ENCODE data around the gene MLIP.
"Not testable (repeated sequence)": the region's sequence is repeated elsewhere in the genome, so short reads cannot be mapped to it uniquely, and the experiment has no call there.

The MLIP gene, protein sequence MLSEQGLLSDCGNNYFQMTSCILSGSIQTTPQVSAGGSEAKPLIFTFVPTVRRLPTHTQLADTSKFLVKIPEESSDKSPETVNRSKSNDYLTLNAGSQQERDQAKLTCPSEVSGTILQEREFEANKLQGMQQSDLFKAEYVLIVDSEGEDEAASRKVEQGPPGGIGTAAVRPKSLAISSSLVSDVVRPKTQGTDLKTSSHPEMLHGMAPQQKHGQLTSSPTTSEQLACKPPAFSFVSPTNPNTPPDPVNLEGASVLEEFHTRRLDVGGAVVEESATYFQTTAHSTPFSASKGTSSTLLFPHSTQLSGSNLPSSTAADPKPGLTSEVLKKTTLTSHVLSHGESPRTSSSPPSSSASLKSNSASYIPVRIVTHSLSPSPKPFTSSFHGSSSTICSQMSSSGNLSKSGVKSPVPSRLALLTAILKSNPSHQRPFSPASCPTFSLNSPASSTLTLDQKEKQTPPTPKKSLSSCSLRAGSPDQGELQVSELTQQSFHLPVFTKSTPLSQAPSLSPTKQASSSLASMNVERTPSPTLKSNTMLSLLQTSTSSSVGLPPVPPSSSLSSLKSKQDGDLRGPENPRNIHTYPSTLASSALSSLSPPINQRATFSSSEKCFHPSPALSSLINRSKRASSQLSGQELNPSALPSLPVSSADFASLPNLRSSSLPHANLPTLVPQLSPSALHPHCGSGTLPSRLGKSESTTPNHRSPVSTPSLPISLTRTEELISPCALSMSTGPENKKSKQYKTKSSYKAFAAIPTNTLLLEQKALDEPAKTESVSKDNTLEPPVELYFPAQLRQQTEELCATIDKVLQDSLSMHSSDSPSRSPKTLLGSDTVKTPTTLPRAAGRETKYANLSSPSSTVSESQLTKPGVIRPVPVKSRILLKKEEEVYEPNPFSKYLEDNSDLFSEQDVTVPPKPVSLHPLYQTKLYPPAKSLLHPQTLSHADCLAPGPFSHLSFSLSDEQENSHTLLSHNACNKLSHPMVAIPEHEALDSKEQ

DNA sequence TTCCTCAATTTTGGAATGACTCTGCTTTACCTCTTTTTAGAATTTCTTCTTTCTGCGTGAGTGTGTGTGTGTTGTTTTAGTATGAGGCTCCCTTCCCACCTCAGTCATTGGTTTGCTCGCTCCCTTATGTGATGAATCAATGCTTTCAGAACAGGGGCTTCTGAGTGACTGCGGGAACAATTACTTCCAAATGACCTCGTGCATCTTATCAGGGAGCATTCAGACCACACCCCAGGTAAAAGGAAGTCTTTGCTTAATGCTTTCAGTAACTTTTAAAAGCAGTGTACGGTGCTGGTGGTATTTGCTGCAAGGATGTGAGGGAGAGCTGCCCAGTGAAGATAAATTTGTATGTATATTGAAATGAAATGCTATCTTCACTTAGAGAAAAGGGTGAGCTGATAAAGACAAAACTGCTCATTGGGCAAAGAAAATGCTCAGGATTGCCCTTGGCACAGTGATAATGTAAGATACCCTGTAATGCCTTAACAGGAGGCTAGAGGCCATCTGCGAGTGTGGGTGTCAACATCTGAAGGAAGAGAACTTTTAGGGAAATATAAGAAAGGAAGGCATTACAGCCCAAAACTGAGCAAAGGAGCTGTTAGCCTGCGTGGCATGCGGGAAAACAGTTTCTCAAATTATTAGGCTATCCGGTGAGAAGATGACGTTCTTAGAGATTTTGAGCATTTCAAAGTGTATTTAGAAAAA is at the start of gene MLIP:
TSS of gene MLIP (plus strand) at position 103 of the 705 bp plus-strand sequence. CDS start at position 140, 37 bp downstream.
- no peak for DNase-seq
- in situ Hi-C loops (cut with MboI; ENCODE audit: low pct_unique_long_range_greater_than_20kb, low sequenced_read_pairs): no loop called here

DNA sequence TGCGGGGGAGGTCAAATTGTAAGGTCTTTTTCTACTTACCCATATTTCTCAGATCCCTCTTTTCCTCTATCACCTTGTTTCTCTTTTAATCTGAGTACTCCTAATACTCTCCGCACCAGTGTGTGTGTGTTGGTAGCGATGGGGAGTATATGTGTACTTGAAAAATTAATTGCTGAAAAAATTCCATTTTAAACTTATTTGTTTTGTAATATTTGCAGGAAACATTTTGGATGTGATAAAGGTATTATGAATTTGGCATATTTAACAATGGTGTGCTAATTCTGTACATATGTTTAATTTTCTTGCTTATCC is 48.1 kb upstream of the MLIP start:
- in situ Hi-C loops (cut with MboI; ENCODE audit: low pct_unique_long_range_greater_than_20kb, low sequenced_read_pairs): no loop called here
- DNase-seq: no peak

DNA sequence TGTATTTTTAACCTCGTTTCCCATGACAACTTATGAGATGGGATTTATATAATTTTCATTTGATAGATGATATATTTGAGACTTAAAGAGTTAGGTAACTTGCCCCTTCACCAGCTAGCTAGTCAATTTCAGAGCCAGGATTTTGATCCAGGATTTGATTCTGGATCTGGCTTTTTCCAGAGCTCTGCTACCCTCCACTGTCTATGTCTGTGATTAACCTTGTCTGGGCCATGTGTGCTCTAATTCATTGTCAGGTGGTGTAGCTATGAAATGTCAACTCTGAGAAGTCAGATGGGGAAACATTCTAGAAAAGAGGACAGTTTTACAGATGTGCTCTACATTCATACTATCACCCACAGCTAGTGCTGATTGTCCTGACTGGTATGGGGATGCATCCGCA is 42.5 kb upstream of the MLIP start:
- in situ Hi-C loops (cut with MboI; ENCODE audit: low pct_unique_long_range_greater_than_20kb, low sequenced_read_pairs): no loop called here
- no peak for DNase-seq

DNA sequence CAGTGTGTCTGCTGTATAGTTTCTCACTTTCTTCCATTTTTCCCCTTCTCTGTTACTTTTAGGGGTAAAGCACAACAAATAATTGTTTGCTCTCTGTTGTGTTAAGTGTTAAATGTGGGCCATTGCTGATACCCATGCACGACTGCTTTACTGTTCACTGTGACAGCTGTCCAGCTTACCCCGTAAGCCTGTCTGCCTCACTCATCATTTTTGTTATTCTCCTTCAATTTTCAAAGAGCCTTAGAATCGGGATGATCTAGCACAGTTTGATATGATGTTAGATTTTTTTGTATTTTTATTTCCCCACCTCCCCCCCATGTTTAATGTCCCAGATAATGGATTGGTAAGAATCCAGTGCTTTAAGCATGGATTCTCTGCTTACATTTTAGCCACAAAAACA is 41.2 kb upstream of the MLIP start:
- in situ Hi-C loops (cut with MboI; ENCODE audit: low pct_unique_long_range_greater_than_20kb, low sequenced_read_pairs): no loop called here

DNA sequence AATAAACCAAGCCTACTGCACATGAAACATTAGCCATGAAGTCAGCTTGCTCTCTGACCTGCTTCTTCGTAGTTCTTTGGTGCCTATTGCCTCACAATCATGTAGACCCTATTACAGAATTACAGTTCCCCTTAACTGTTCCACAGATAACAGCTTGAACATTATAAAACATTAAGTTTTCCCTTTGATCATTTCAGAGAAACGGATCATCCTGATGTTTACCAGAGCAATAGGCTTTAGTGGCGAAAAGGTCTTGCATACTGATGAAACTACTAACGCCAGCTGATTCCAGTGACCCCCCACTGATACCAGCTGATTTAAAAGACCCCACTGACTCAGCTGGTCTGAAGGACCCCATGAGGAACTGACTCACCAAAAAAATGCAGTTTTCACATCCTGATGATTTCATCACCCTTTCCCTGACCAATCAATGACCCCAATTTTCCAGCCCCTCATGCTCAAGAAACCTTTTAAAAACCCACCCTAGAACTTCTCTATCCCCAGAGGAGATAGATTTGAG is 39.4 kb upstream of the MLIP start:
- in situ Hi-C loops (cut with MboI; ENCODE audit: low pct_unique_long_range_greater_than_20kb, low sequenced_read_pairs): no loop called here
- DNase-seq: no peak

More for the DNA sequence above, 41.2 kb upstream of the MLIP start:
- DNase-seq: no peak

DNA sequence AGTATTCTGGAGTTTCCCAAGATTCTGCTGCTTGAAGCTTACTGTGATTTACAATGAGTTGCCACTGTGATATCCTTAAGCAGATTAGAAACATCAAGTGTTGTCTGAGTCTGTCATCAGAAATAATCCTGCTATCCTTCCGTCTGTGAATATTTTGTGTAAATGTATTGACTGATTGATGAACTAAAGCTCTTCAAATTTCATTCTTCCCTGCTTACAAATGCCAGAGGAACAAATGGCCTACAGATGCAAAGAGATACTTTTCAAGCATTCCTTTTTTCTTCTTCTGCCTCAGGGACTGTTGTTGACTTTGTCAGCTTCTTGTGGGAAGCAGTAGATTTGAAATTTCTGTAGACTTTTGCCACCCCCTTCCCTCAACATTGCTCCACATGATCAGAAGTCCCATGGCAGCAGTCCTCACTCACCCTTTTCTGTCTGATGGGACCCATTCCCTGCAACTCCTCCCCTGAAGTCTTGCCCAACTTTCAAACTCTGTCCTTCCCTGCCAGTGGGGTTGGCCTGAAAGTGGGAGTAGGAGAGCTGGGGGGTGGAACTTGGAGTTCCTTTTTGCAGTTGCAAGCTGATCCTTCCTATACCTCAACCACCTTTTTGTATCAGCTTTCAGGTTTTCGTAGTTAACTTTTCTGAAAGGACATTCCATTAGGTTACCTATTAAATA is 38.5 kb upstream of the MLIP start:
- in situ Hi-C loops (cut with MboI; ENCODE audit: low pct_unique_long_range_greater_than_20kb, low sequenced_read_pairs): no loop called here

DNA sequence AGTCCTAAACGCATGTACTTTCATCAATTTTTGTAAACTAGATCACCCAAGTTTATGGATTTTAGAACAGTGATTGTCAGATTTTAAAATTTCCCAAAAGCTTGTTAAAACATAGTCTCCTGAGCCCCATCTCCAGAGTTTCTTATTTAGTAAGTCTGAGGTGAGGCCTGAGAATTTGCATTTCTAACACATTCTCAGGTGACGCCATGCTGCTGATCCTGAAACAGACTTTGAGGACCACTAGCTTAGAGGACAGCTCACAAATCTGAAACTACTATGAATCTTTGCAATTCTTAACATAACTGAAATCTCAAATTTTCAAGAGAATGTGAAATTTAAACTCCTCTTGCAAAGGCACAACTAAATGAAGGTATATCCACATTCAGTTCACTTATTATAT is 37.8 kb upstream of the MLIP start:
- DNase-seq: no peak
- in situ Hi-C loops (cut with MboI; ENCODE audit: low pct_unique_long_range_greater_than_20kb, low sequenced_read_pairs): no loop called here

More for the DNA sequence above, 38.5 kb upstream of the MLIP start:
- no peak for DNase-seq

DNA sequence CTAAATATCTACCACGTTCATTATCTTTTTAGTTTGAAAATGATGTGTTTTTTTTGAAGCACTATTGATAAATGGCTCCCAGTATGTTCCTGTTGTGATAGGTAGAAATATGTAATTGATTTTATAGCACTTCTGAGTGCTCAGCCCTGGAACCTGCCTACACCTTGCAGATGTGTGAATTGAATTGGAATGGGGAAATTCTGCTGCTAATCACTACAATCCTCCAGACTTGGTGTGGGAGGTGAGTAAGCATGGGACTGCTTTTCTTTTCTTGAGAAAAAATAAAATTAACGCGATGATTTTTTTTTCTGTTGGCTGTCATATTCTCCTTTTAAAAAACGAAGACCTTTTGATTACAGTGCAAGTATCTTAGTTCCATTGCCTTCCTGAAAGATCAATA is 37.1 kb upstream of the MLIP start:
- in situ Hi-C loops (cut with MboI; ENCODE audit: low pct_unique_long_range_greater_than_20kb, low sequenced_read_pairs): no loop called here
- no peak for DNase-seq

DNA sequence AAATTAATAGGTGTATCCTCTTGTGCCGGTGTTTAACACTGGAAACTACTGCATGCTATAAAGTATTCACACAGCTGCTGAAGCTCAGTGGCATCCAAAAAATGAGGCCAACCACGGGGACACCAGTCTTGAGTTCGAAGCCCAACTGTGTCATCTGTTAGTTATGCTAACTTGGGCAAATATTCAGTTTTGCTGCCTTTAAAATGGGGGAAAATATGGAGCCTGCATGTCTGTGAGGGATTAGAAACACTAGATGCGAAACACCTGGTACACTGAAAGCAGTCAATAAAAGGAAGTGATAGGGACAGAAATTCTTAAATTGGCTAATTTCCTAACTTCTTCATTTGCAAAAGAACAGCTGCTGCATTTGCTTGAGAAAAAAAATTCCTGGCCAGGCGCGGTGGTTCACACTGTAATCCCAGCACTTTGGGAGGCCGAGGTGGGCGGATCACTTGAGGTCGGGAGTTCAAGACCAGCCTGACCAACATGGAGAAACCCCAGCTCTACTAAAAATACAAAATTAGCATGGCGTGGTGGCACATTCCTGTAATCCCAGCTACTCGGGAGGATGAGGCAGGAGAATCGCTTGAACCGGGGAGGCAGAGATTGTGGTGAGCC is 36.6 kb upstream of the MLIP start:
- in situ Hi-C loops (cut with MboI; ENCODE audit: low pct_unique_long_range_greater_than_20kb, low sequenced_read_pairs): no loop called here
- DNase-seq: no peak

DNA sequence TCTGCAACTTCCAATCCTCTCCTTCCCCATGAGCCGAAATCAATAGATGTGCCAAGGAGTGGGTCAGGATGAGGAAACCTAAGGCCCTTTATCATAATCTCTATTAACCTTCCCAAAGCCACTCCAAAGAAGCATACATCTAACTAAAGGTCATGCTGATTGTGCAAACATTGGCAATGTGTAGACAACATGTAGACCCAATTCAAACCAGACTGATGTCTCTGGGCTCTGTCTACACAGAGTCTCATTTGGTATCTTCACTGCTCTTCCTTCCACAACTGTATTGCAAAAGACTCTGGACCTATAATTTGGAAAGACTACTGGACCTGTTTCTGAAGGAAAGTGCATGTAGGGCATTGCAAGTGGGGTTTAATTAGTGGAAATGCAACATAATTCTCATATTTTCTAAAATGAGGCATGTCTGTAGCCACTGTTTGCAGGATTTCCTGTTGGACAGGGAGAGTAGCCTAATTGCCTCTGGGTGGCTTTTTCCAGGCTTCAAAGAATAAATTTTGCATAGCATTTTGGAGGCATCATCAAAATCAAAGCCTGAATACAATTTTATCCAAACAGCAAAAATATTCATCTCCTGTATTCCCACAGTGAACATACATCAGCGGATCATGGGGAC is 35.0 kb upstream of the MLIP start:
- no peak for DNase-seq
- in situ Hi-C loops (cut with MboI; ENCODE audit: low pct_unique_long_range_greater_than_20kb, low sequenced_read_pairs): no loop called here

DNA sequence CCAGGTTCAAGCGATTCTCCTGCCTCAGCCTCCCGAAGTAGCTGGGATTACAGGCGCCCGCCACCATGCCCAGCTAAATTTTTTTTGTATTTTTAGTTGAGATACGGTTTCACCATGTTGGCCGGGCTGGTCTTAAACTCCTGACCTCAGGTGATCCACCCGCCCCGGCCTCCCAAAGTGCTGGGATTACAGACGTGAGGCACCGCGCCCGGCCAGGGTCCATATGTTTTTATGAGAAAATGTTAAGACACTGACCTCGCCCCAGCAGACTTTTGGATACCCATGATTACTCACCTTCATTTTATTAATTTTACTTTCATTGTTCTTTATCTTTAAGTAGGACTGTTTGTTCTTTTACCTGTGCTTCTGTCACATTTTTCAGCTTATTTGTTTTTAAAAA is 29.7 kb upstream of the MLIP start:
- DNase-seq; in situ Hi-C loops (cut with MboI; ENCODE audit: low pct_unique_long_range_greater_than_20kb, low sequenced_read_pairs): not testable (repeated sequence)

DNA sequence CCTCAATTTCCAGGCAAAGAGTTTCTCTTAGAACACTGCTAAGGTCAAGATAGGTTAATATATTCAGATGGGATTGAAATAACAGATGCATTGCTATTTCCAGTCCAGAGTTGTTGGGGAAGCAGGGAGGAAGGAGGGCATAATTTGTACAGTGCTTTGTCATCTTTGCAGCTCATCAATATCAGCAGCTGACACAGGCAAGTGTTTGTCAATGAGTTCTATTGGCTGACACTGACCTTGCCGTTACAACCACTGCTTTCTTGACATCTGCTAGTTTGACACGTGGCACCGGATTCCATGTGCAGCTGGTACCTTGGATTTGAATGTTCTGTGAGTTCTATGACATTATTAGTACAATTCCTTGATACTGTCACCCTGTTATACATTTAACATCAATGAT is 28.0 kb upstream of the MLIP start:
- no peak for DNase-seq
- in situ Hi-C loops (cut with MboI; ENCODE audit: low pct_unique_long_range_greater_than_20kb, low sequenced_read_pairs): no loop called here

DNA sequence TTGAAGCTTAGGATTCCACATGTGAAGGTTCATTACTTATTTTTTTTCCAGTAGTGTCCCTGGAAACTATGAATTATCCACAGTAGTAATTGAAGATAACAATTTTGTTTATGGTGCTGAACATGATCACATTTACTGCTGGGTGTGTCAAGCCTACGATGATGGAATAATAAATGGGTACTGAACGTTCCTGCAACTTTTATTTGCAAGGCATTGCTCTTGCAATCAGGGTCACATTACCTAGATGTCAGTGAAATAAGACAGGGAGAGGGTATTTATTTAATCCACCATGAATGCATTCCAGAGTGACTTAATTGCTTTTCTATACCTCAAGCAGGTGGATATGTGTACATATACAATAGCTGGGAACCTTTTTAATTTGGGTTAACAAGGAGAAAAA is 27.0 kb upstream of the MLIP start:
- no peak for DNase-seq
- in situ Hi-C loops (cut with MboI; ENCODE audit: low pct_unique_long_range_greater_than_20kb, low sequenced_read_pairs): no loop called here

DNA sequence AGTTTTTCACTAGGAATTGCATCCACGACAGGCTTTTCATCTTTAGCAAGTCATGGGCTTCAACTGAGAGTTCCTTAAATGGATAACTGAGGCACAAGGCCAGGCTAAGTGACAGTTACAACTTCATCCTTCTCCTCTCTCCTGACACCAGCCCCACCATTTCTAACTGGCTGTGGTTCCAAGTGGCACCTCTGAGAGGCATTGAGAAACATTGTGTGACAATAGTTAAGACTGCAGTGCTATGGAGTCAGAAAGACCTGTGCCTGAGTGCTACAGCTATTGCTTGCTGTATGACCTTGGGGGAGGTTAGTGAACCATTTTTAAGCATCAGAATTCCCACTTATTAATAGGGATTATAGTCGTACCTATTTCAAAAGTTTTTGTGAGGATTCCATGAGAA is 26.2 kb upstream of the MLIP start:
- in situ Hi-C loops (cut with MboI; ENCODE audit: low pct_unique_long_range_greater_than_20kb, low sequenced_read_pairs): no loop called here

DNA sequence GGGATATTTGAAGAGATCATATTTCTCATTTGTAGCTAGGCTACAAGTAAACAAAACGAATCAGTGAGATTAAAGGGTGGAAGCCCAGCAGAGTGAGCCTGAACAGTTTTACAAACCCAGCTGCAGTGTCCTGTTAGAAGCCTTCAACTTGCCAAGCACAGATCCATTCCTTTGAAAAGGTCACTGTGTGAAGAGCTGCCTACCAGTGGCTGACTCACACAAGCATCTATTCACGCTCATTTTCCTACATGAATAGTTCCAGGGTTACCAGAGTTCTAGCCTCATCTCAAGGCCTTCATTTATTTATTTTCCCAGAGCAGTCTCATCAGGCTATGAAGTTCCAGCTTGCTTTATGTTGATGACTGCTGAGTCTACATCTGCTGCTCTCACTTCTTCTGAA is 25.7 kb upstream of the MLIP start:
- in situ Hi-C loops (cut with MboI; ENCODE audit: low pct_unique_long_range_greater_than_20kb, low sequenced_read_pairs): no loop called here
- no peak for DNase-seq

More for the DNA sequence above, 26.2 kb upstream of the MLIP start:
- DNase-seq: no peak

DNA sequence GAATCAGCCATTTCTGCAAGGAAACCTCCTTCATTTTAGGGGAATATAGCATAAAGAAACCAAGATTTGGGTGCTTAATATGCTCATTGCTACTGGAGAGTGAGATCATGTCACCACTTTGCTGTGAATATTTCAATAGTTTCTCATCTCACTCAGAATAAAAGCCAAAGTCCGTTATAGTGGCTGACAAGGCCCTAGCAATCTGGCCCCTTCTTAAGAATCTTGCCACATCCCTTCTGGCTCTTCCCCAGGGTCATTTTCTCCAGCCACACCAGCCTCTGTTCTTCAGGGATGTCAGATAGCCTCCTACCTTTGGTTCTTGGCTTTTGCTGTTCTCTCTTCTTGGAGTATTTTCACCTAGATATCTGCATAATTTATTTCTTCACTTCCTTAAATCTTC is 24.8 kb upstream of the MLIP start:
- in situ Hi-C loops (cut with MboI; ENCODE audit: low pct_unique_long_range_greater_than_20kb, low sequenced_read_pairs): no loop called here
- DNase-seq: no peak

DNA sequence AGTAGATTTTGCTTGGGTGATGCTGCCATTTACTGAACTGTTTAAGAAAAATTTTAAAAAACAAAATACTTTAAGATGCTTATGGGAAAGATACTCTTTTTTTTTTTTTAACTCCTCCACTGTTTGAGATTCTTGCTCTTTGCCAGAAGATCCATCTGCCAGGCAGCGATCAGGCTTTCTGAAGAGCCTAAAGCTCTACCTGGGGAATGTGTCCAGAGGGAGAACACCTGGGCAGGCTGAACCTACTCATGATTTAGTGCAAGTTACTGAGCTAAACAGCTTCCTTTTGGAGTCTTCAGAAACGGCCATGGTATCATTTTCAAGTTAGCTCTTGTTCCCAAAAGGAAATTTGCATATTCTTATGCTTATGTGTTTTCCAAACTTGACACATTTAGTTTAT is 23.5 kb upstream of the MLIP start:
- DNase-seq: no peak
- in situ Hi-C loops (cut with MboI; ENCODE audit: low pct_unique_long_range_greater_than_20kb, low sequenced_read_pairs): no loop called here

DNA sequence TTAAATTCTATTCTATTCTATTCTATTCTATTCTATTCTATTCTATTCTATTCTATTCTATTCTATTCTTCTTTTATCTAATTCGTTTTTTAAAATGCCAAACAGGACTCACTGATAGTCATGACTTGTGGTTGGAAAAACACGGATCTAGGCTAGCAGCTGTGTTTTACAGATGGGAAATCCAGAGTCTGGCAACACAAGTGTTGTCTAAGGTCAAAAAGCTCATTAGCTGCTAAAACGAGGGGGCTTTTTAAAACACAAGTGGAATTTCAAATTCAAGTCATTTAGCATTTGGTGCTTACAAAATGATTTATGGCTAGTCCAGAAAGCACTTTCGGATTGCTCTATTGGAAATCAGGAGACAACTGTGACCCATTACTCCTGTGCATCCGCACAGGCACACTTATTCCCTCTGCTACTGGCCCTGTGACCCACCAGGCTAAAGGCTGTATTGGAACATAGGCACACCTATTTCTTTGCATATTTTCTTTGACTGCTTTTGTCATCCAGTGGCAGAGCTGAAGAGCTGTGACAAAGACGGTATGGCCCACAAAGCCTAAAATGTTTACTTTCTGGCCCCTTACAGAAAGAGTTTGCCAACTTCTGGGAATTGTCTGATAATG is 17.8 kb upstream of the MLIP start:
- no peak for DNase-seq
- in situ Hi-C loops (cut with MboI; ENCODE audit: low pct_unique_long_range_greater_than_20kb, low sequenced_read_pairs): no loop called here

Measured in KBM-7 (cell line).